ENCODE measurements around the gene IL7R.

IL7R gene, protein sequence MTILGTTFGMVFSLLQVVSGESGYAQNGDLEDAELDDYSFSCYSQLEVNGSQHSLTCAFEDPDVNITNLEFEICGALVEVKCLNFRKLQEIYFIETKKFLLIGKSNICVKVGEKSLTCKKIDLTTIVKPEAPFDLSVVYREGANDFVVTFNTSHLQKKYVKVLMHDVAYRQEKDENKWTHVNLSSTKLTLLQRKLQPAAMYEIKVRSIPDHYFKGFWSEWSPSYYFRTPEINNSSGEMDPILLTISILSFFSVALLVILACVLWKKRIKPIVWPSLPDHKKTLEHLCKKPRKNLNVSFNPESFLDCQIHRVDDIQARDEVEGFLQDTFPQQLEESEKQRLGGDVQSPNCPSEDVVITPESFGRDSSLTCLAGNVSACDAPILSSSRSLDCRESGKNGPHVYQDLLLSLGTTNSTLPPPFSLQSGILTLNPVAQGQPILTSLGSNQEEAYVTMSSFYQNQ

DNA sequence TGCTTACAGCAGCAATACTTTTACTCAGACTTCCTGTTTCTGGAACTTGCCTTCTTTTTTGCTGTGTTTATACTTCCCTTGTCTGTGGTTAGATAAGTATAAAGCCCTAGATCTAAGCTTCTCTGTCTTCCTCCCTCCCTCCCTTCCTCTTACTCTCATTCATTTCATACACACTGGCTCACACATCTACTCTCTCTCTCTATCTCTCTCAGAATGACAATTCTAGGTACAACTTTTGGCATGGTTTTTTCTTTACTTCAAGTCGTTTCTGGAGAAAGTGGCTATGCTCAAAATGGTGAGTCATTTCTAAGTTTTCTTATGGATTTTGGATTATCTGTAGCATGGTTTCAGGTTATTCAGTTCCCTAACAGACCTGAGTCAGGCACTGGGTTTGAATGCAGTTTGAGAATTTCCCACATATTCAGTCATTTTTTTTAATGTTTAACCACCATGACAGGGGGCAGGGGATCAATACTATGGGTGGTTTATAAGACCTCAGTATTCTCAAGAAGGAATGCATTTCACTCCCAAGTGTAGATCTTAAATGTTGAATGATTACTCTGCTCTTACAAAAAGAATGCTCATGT lies at the start of gene IL7R:
IL7R (plus strand) TSS at position 127 of the 587 bp plus-strand sequence; CDS start at position 214, 87 bp downstream.
- DNase-seq = no peak

DNA sequence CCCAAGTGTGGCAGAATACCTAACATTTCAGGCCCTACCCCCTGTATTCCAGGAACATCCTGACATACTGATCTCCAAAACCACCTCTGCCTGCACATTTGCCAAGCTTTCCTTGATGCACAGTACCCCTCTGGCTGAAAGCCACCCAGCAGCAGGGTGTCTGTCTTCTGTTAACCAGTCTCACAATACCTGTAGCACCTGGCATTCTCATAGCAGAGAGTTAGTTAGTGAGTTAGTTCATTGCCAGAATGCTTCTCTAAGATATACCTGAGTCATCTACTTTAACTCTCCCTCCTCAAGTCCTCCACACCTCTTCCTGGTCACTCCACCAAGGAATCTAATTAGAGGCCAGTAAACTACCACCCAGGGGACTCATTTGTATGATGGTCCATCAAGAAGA lies 46.1 kb upstream of the IL7R start:
- DNase-seq = no peak

DNA sequence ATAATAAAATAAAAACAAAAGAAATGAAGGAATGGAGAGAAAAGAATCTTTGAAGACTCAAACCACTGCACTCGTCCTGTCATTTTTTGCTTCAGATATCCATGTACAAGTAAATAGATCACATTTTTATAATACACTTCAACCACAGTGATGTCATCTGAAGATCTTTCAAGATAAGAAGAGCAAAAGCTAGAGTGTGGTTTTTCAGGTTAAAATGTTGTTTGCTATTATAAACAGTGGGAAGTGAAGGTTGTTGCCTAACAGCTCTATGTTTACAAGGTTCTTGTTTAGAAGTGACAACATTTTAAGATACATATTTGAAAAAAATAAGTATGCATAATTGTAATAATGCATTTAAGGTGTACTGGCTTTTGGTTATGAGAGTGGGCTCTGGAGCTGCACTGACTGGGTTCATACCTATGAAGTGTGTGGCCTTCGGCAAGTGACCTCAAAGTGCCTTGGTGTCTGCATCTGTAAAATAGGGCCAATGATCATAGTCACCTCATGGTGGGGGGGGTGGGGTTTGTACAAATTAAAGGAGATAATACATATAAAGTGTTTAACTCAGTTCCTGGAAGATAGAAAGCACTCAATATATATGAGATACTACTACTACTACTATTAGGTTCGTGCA lies 45.5 kb upstream of the IL7R start:
- no peak for DNase-seq

DNA sequence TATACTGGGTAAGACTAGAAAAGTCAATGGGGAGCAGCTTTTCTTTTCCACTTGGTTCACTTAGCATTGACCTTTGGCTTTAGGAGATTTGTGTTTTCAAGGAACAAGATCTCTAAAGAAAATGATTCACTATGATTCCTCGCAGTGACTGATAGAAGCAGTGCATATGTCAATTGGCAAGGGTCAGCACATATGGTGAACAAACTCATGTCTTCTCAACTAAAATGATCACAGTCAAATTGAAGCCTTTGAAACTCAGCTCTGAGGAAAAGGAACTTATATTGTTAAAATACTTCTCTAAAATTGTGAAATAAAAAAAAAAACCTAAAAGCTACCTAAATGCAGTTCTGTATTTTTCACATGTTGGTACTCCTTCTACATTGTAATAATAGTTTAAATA lies 43.2 kb upstream of the IL7R start:
- no peak for DNase-seq

DNA sequence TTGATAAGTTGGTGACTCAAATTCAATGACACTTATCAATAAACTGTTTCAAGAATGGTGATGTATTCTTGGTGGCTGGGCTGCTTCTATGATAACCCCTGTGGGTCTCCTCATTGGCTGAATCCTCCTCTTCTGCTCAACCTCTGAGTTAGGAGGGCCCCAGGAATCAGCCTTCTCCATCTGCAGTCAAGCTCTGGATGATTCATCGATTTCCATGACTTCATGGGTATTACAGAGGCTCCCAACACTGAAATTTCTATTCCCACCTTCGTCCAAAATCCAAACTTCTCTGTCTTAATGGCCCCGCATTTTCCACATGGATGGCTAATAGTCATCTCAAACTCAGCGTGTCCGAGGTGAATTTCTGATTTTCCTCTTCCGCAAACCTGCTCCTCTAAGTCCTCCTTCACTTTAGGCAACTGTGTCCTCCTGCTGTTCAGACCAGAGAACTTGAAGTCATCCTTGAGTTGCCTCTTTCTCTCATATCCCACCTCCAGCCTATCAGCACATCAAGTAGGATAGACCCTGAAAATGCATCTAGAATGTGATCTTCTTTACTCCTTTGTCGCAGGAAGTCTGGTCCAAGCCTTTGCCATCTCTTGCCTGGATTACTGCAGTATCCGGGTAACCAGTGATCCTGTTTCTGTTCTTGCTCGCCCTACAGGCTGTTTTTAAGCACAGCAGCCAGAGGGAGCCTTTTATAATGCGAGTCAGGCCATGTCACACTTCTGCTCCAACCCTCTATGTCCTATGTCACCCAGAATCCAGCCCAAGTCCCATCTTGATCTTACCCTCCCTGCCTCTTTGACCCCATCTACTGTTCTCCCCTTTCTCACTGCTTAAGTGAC lies 41.4 kb upstream of the IL7R start:
- no peak for DNase-seq

DNA sequence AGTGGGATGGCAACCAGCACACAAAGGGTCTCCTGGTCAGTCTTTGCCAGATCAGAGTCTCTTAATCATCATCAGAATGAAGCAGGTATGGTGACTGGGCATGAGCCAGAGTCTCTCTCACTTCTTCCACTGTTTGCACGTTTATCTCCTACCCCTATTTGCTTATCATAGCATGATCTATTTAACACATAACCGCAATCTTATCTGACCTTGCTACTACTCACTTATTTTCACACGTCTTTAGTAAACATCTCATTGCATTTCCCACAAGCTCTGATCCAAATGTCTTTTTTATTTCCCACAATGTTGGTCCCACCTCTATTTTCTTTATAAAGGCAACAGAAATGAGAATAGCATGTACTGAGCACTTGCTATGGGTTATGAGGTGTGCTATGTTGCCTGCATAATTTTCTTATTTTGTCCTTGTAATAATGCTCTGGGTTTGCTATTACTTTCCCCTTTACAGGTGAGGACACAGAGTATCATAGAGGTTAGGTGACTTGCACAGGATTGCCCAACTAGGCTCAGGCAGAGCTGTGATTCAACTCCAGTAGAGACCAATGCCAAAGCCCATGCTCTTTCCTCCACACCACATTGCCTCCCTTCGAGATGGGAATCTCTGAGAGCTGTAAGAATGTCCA lies 39.7 kb upstream of the IL7R start:
- no peak for DNase-seq

DNA sequence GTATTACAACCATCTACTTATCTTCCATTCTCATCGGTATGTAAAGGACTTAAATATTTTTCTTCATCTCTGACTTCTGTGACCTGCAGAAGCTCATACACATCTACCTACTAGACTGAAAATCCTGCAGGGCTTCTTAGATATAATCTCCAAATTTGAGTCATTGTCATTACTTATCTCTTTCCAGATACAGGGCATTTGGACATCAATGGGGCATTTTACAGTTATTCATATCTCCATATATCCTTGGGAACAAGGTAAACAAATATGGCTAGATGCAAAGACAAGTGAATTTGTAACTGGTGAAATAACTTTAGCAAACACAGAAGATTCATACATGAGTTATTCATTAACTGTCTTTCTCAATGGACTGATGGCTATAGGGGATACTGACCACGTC lies 37.7 kb upstream of the IL7R start:
- no peak for DNase-seq

DNA sequence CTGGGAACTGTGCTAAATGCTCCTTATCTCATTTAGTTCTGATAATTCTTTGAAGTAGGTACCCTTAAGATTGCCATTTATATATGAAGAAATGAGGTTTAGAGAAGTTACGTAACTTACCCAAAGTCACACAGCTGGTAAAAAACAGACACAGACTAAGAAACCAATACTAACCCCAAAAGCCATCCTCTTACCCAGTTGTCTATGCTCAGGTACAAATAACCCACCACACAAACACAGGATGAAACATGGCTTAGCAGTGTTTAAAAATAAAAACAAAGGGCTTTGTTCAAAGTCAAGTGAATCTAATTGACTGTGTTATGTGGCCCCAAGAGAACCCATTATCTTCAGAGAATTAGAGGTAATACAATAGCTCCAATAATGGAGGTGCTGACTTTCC lies 37.0 kb upstream of the IL7R start:
- DNase-seq = no peak

DNA sequence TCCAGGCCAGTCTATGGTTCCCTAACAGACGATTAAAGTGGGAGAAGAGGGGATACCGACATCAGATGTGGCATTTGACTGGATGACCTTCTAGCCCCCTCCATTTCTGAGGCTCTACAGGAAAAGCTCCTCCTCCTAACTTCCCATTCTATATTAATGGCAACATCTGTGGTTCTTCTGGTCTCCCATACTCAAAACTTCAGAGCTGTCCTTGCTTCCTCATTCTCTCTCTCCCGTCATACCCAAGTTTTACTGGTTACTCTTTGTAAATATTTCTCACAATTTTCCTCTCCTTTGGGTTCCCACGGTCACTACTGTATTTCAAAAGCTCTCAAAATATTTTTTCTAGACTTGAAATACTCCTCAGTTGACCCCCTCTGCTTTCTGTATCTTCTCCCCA lies 36.0 kb upstream of the IL7R start:
- DNase-seq = no peak

DNA sequence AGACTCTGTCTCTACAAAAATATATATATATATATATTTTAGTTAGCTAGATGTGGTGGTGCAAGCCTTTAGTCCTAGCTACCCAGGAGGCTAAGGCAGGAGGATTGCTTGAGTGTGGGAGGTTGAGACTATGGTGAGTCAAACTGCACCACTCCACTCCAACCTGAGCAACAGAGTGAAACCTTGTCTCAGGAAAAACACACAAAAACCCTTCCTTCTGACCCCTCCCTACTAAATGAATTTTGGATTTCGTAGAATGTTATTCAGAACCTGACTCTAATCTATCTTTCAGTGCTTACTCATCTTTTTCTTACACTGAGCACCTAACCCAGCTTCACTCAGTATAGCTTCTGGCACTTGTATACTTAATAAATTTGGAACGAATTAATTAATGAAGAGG lies 35.2 kb upstream of the IL7R start:
- no peak for DNase-seq

DNA sequence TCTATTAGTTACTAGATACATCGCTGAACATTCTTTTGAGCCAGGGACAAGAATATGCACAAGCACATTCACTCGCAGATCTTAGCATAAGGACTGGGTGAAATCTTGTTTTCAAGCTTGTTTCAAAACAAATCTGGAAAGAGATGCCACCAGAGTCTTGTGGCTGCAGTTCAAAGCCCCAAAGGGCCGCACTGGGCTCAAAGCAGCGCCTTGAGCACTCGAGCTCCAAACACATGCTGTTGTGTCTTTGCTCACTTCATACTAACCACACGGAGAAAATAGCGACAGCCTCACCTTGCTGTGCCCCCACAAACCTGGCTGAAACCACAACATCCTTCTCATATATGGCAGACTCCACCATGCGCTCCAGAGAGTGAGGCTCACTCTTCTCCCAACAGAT lies 34.2 kb upstream of the IL7R start:
- DNase-seq = no peak

DNA sequence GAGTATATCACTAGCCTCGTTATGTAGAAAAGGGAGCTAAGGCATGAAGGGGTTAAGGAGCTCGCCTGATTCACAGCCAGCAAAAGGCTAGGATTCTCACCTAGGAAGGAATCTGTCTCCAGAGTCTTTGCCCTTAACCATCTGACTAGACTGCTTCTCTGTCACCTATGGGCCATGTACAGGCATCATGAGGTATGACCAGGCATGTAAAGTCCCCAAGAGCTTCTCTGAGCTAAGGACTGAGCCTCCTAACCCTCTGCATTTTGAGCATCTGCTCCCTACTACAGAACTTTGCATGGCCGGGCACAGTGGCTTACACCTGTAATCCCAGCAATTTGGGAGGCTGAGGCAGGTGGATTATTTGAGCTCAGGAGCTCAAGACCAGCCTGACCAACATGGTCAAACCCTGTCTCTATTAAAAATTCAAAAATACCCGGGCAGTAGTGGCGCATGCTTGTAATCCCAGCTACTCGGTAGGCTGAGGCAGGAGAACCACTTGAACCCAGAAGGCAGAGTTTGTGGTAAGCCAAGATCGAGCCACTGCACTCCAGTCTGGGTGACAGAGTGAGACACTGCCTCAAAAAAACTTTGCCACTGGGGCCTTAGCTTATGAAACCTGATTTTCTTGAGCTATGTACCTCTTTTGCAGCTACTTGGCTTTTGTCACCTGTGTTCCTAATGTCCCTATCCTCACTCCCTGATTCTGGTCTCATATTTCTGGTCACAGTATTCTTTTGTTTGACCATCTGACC lies 33.2 kb upstream of the IL7R start:
- DNase-seq = no peak

DNA sequence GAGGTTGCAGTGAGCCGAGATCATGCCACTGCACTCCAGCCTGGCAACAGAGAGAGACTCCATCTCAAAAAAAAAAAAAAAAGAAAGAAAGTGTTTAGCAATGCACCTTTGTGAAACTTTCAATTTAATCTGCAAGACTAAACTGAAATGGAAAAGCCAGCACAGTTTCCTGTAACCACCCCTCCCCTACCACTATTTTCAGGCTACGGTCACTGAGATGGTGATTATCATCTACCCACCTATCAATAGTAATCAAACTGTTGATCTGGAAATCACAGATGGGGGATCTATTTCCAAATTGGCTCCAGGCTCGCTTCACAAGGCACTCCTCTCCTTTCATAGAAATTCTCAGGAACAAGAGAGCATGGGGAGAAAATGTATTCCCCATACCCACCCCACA lies 30.6 kb upstream of the IL7R start:
- DNase-seq = no peak

DNA sequence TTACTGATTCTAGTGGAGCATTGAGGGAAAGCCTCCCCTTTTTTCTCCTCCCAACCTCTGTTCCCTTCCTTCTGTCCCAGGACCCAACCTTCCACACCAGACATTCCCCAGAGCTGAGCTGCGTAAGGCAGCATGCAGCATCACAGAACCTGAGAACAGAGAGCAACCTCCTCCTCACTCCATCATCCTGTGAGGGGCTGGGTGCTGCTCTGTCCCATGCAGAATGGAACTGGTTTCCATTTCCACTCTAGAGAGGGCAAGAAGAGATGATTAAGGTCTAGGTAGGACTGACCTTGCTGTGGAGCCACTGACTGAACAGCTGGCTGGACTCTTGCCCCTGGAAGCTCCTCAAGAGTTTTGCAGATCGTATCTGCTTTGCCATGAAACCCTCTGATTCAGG lies 30.1 kb upstream of the IL7R start:
- no peak for DNase-seq

DNA sequence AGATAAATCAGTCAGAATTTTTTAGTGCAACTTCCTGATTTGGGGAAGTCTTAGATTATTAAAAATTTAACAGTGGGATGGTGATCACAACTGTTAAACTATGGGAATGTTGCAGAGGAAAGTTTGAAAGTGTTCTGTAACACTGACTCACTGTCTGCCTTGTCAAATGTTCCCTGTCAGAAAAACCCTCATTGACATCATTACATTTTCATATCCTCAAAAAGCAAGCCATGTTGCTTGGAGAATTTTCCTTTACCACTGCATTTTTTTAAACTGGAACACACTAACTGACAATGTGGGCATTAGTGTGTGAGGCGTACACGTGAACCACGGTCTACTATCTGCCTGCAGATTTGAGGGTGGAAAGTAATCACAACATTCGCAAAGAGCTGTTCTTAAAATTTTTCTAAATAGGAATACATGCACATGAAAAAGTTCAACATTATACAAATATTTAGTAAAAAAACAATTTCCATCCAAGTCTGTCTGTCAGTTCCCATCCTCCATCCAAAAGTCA lies 28.6 kb upstream of the IL7R start:
- DNase-seq = no peak

DNA sequence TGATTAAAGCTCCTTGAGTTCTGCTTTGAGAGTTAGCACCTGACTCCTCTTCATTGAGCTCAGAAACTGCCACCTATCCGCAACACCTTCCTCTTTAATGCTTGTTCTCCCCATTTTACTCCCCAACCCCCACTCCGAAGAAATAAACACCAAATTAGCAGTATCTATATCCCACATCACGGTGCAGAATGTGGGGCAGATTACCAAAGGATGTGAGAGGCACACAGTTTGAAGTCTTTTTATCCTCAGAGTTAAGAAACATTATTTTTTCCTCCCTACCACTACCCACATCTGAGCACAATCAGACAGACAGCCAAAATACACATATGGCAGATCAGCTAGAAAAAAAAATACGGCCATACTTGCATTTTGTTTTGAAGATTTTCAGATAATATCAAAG lies 26.1 kb upstream of the IL7R start:
- no peak for DNase-seq

DNA sequence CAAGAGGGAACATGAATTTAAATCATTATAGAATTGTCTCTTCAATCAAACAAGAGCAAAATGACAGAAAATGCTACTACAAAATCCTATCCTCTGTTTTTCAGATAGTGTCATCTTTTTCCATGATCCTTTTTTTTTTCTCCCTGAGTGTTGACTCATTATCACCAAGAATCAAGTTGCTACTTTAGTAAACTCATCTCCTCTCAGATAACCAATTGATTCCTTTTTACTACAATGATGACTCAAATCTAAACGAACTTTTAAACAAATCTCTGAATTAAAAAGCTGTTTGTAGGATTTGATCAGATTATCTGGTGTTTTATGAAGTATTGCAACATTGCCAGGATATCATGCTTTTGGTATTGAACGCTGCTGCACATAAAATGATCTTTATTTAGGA lies 23.9 kb upstream of the IL7R start:
- DNase-seq = no peak

DNA sequence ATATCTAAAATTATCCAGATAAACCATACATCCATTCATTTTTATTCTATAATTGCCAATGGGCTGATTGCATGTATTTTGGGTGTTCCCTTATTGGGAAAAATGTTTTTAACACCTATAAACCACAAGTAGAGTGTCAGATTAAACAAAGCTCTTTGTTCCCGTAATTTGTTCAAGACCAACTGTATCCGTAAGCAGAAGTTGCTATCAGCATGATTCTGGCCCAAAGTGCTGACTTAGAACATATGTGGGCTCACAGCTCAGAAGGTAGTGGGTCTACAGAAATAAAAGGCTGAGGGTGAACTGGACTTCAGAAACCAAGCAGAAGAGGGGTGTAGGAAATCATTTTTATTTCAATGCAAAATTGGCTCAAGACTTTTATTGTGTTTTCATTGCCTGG lies 23.5 kb upstream of the IL7R start:
- no peak for DNase-seq

DNA sequence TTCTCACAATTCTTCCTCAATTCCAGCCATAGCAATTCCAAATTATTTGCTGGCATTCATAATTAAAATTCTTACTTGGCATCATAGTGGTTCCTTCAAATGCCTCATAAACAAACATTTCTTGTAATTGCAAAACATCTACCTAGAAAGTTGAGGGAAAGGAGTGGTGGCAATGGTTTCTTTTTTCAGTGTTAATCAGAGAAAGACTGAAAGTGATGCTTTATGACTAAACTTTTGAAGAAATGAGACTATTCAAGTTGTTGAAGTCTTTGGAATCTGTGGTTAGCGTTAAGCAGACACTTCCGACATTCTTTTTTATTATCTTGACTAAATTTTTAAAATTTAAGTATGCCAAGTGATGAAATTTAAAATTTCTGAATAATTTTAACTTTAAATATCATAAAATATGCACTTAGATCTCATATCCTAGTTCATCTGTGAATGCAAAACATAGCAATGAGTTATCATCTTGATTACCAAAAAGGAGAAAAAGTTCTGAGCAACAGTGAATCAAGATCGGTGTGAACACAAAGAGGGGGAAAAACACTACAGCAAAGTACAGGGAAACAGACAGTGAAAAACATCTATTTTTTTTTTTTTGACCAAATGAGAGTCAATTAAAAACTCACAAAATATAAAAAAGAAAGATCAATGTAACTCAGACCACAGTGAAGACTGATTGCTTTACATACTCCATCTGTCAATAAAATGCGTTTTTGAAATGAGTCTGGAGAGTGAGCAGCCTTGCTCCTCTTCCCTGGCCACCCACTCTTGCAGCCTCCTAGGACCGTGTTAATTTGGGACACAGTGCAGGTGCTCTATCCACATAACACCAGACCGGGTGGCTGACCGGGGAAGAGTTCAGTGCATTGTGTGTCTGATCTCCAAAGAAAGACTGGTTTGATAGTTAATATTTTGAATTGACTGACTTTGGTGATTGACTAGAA lies 20.6 kb upstream of the IL7R start:
- no peak for DNase-seq

DNA sequence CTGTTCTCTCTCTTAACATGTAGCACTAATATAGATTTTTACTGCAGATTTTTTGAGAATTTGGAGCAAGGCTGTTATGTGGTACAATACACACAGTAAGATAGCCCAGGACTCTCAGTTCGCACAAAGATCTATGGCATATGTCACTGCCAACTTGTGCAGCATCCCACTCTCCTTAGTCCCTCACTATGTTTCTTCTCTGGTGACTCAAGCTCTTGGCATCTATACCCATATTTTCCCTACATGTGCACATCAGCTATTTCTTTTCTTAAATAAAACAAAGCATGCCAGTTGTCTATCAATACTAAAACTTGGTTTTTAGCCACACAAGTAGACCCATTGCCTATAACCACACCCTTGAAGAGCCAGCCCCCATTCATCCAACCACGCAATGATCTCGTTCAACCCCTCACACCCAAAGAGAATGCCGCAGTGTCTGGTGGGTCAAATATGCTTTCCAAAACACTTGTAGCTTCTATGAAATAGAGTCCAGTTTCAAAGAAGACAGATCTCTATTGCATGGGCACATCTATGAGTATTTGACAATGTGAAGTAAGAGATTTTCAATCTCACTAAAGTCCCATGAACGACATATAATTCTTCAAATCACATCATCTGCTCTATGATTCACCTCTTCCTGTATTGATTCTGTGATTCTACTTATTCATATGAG lies 18.2 kb upstream of the IL7R start:
- DNase-seq = no peak

Measured in NCI-H1048 (cell line).